Measurements from ENCODE around the gene C16orf96. TPM values are rescaled to one million over a fixed set of nuclear protein-coding genes. Genes with fewer than 3 reads are reported as not detected.

Gene C16orf96
- total and polyA plus RNA-seq, 7 experiments from 2014 or later: 0.17 to 0.70 (median 0.64) TPM; not detected in 2

DNA sequence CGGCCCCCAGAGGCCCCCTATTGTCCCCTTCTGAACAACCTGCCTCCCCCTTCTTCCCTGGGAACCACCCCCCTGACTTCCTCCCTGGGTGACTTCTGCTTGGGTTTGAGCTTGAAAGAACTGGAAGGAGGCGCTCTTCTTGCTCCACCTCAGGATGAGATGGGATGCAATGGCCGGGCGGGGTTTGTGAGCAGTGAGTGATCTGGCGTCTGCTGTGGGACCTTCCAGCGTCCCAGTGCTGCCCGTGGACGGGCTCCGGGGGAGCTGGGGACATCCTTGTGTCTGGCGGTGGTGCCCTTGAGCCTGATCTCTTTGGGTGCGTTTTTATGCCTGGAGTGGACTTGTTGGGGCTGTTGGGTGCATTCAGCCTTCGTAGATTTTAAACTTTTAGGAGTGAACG lies 80.1 kb downstream of the C16orf96 start:
- intact Hi-C loops (cut with micrococcal nuclease): loop anchor here in 1 of 2 donors (1.0 kb wide), 1 partner anchor 11 kb away; no protein-coding TSS in a partner anchor
- no peak for DNase-seq
- H3K4me3 ChIP-seq (ENCODE audit: low read length): no peak overlapping the region
- peaks cover 0 to 4% (median 0%) of the 10 kb centered on the region in 11 donors for H3K9me3 Mint-ChIP-seq
- peaks cover 0 to 17% (median 5%) of the 10 kb centered on the region in 5 donors for H3K36me3 Mint-ChIP-seq
- no peaks in the 10 kb centered on the region for H3K9me3 ChIP-seq (ENCODE audit: control insufficient read depth in 2 of 3, low read length in 3 of 3)
- H3K4me3 Mint-ChIP-seq: no peak overlapping the region
- peaks cover 16 to 44% (median 24%) of the 10 kb centered on the region in 7 donors for H3K4me1 Mint-ChIP-seq
- H3K4me1 ChIP-seq (ENCODE audit: control insufficient read depth in 2 of 2, insufficient read depth in 2 of 2, low read length in 2 of 2): no peaks in the 10 kb centered on the region
- peaks cover 0 to 36% (median 4%) of the 10 kb centered on the region in 3 experiments for H3K36me3 ChIP-seq (ENCODE audit: control insufficient read depth in 2 of 3, insufficient read depth in 3 of 3, low read length in 3 of 3)
- ATAC-seq: no peak
- H3K27ac ChIP-seq (ENCODE audit: low read depth, low read length): no peak overlapping the region
- ChIA-PET CTCF (interaction anchor here (1.0 kb wide), 1 partner anchor 12 kb away, joined by 3 read pairs; the partner anchor contains the start of gene MGRN1), POLR2A (no interaction called here)
- H3K27me3 ChIP-seq (ENCODE audit: control insufficient read depth in 2 of 2, insufficient read depth in 2 of 2, low read length in 2 of 2): no peaks in the 10 kb centered on the region
- H3K27ac Mint-ChIP-seq: peak overlapping the region in 2 of 9 donors; percentile 10 to 46
- no peaks in the 10 kb centered on the region for H3K27me3 Mint-ChIP-seq

DNA sequence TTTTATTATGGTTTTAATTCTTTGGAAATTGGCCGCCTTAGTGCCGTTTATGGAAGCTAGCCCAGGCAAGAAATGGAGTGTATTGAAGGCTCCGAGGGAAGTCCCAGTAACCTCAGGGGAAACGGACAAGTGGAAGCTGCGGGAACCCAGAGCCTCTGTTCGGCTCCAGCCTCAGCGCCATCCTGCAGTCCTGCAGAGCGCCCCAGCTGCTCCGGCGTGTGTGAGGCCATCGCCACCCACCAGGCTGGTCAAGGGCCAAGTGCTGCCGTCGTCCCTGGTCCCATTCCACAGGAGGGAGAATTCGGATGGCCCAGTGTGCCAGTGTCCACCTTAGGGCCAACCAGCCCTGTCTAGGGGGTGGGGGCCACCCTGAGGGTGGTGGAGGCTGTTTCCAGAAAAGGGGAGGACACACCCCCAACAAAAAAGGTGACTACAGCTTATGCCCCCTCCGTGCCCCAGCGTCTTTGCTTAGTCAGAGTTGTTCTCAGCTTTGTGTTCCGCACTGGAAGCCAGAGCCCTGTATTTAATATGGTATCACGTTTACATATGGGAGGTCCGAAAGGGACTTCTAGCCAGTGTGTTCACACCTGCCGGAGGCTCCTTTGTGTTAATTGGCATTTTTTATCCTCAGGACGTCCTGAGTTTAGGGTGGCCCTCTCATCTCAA lies 81.5 kb downstream of the C16orf96 start:
- no peaks in the 10 kb centered on the region for H3K9me3 Mint-ChIP-seq
- H3K4me3 ChIP-seq (ENCODE audit: low read length): no peak overlapping the region
- H3K27ac ChIP-seq (ENCODE audit: low read depth, low read length): no peak overlapping the region
- no peak for DNase-seq
- H3K4me3 Mint-ChIP-seq: no peak overlapping the region
- ATAC-seq: no peak
- CTCF ChIA-PET: interaction anchor here (1.0 kb wide), 1 partner anchor 12 kb away, joined by 8 read pairs; no protein-coding TSS in a partner anchor
- H3K27ac Mint-ChIP-seq: peak overlapping the region in 1 of 9 donors; percentile 67
- H3K36me3 Mint-ChIP-seq: peaks cover 0 to 13% (median 0%) of the 10 kb centered on the region in 5 donors
- no peaks in the 10 kb centered on the region for H3K4me1 ChIP-seq (ENCODE audit: control insufficient read depth in 2 of 2, insufficient read depth in 2 of 2, low read length in 2 of 2)
- H3K27me3 Mint-ChIP-seq: no peaks in the 10 kb centered on the region
- H3K27me3 ChIP-seq (ENCODE audit: control insufficient read depth in 2 of 2, insufficient read depth in 2 of 2, low read length in 2 of 2): no peaks in the 10 kb centered on the region
- H3K36me3 ChIP-seq (ENCODE audit: control insufficient read depth in 2 of 3, insufficient read depth in 3 of 3, low read length in 3 of 3): peaks cover 0 to 36% (median 4%) of the 10 kb centered on the region in 3 experiments
- H3K9me3 ChIP-seq (ENCODE audit: control insufficient read depth in 2 of 3, low read length in 3 of 3): no peaks in the 10 kb centered on the region
- POLR2A ChIA-PET: interaction anchor here (0.6 to 1.7 kb wide), 2 partner anchors 14 to 508 kb away, joined by 3 to 5 read pairs; no protein-coding TSS in a partner anchor
- intact Hi-C loops (cut with micrococcal nuclease): no loop called here
- peaks cover 17 to 45% (median 28%) of the 10 kb centered on the region in 7 donors for H3K4me1 Mint-ChIP-seq

DNA sequence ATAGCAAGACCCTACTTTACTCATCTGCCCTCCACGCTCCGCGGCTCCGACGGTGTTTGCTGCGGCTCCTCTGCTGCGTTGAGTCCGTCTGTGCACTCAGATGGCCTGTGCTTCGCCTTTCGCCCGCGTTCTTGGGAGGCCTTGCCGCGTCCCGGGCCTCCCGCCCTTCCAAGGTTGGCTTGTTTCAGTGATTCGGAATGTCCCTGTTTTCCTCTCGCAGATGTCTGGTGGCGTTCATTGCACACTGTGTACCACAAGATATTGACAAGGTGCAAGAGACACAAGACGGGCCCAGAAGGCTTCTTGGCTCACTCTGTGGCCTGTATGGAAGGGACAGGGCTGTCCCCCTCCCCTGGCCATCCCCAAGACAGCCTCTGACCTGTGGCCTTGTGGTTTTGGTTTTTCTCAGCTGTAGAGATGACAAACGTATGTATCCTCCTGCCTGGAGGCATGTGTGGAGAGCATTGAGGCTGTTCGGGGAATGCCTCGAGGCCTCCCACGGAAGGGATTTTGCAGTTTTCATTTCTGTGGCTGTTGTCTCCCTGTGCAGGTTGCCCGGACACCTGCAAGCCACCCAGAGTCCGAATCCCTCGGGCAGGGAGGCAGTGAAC lies 83.9 kb downstream of the C16orf96 start:
- no peak for ATAC-seq
- Histone ChIP-seq H3K27me3 (ENCODE audit: control insufficient read depth in 2 of 2, insufficient read depth in 2 of 2, low read length in 2 of 2) (no peaks in the 10 kb centered on the region), H3K27ac (ENCODE audit: low read depth, low read length) (peak overlapping the region; percentile 14), H3K4me1 (ENCODE audit: control insufficient read depth in 2 of 2, insufficient read depth in 2 of 2, low read length in 2 of 2) (no peaks in the 10 kb centered on the region), H3K9me3 (ENCODE audit: control insufficient read depth in 2 of 3, low read length in 3 of 3) (no peaks in the 10 kb centered on the region), H3K36me3 (ENCODE audit: control insufficient read depth in 2 of 3, insufficient read depth in 3 of 3, low read length in 3 of 3) (peaks cover 0 to 27% (median 4%) of the 10 kb centered on the region in 3 experiments), H3K4me3 (ENCODE audit: low read length) (no peak overlapping the region)
- intact Hi-C loops (cut with micrococcal nuclease): no loop called here
- Mint-ChIP-seq H3K4me3 (no peak overlapping the region), H3K27me3 (no peaks in the 10 kb centered on the region), H3K4me1 (peaks cover 20 to 43% (median 28%) of the 10 kb centered on the region in 7 donors), H3K9me3 (no peaks in the 10 kb centered on the region), H3K36me3 (peaks cover 0 to 5% (median 0%) of the 10 kb centered on the region in 5 donors), H3K27ac (peak overlapping the region in 5 of 9 donors; percentile 15 to 84 (median 59))
- POLR2A ChIA-PET: no interaction called here
- CTCF ChIA-PET: no interaction called here
- DNase-seq: no peak

DNA sequence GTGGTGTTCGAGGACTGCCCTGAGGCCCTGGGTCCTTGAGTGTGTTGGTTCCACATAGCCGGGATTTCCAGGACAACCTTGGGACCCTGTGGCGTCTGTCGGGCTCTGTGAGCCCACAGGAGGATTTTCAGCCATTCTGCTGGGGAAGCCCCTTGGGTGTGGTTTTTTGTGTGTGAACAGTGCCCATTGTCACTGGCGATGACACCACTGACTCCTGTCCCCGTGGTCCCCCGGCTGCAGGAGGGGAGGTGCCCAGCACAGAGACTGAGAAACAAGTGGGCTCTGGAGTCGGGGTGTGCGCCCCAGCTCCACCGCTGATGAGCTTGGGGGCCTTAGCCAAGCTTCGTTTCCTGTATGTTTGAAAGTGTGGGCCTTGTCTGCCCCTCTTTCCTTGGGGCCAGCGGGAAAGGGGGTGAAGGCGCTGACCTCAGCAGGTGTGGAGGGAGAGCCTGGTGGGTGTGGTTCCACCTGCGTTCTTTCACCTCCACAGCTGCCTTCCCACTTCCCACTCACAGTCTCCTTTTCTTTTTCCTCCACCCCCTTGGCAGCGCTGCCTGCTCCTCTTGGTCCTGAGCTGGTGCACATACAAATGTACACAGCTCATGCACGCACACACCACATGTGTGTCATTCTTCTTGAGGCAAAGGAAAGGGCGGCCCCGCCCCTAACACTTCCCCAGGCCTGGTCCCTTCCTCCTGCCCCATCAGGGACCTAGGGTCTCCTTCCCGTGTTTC lies 84.6 kb downstream of the C16orf96 start:
- CTCF ChIA-PET: interaction anchor here (0.5 to 0.7 kb wide), 2 partner anchors 50 to 284 kb away, joined by 3 read pairs; no protein-coding TSS in a partner anchor
- H3K36me3 ChIP-seq (ENCODE audit: control insufficient read depth in 2 of 3, insufficient read depth in 3 of 3, low read length in 3 of 3): peaks cover 0 to 31% (median 4%) of the 10 kb centered on the region in 3 experiments
- Mint-ChIP-seq H3K27me3 (no peaks in the 10 kb centered on the region), H3K36me3 (peaks cover 0 to 7% (median 0%) of the 10 kb centered on the region in 5 donors), H3K27ac (peak overlapping the region in 8 of 9 donors; percentile 19 to 86 (median 77)), H3K4me1 (peaks cover 25 to 50% (median 34%) of the 10 kb centered on the region in 7 donors), H3K9me3 (no peaks in the 10 kb centered on the region), H3K4me3 (peak overlapping the region in 3 of 10 donors; percentile 19 to 54 (median 48))
- intact Hi-C loops (cut with micrococcal nuclease): no loop called here
- peak; percentile 67 for ATAC-seq
- H3K9me3 ChIP-seq (ENCODE audit: control insufficient read depth in 2 of 3, low read length in 3 of 3): no peaks in the 10 kb centered on the region
- no peaks in the 10 kb centered on the region for H3K27me3 ChIP-seq (ENCODE audit: control insufficient read depth in 2 of 2, insufficient read depth in 2 of 2, low read length in 2 of 2)
- POLR2A ChIA-PET: no interaction called here
- no peak overlapping the region for H3K4me3 ChIP-seq (ENCODE audit: low read length)
- DNase-seq: no peak
- H3K4me1 ChIP-seq (ENCODE audit: control insufficient read depth in 2 of 2, insufficient read depth in 2 of 2, low read length in 2 of 2): no peaks in the 10 kb centered on the region
- no peak overlapping the region for H3K27ac ChIP-seq (ENCODE audit: low read depth, low read length)

DNA sequence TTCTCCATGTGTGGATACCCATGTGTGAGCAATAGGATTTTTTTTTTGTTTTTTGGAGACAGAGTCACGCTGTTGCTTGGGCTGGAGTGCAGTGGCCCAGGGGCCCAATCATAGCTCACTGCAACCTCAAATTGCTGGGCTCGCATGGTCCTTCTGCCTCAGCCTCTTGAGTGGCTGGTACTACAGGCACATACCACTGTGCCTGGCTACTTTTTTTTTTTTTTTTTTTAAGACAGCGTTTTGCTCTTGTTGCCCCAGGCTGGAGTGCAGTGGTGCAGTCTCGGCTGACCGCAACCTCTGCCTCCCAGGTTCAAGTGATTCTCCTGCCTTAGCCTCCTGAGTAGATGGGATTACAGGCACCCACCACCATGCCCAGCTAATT lies 85.2 kb downstream of the C16orf96 start:
- ChIA-PET POLR2A (no interaction called here), CTCF (interaction anchor here (0.5 to 0.7 kb wide), 2 partner anchors 49 to 285 kb away, joined by 3 read pairs; no protein-coding TSS in a partner anchor)
- Histone ChIP-seq H3K9me3 (ENCODE audit: control insufficient read depth in 2 of 3, low read length in 3 of 3) (no peaks in the 10 kb centered on the region), H3K4me3 (ENCODE audit: low read length) (no peak overlapping the region), H3K4me1 (ENCODE audit: control insufficient read depth in 2 of 2, insufficient read depth in 2 of 2, low read length in 2 of 2) (peaks cover 0 to 5% of the 10 kb centered on the region in 2 donors), H3K36me3 (ENCODE audit: control insufficient read depth in 2 of 3, insufficient read depth in 3 of 3, low read length in 3 of 3) (peaks cover 0 to 29% (median 4%) of the 10 kb centered on the region in 3 experiments), H3K27me3 (ENCODE audit: control insufficient read depth in 2 of 2, insufficient read depth in 2 of 2, low read length in 2 of 2) (no peaks in the 10 kb centered on the region), H3K27ac (ENCODE audit: low read depth, low read length) (no peak overlapping the region)
- Mint-ChIP-seq H3K4me1 (peaks cover 29 to 50% (median 37%) of the 10 kb centered on the region in 7 donors), H3K36me3 (peaks cover 0 to 6% (median 0%) of the 10 kb centered on the region in 5 donors), H3K27ac (peak overlapping the region in 7 of 9 donors; percentile 26 to 86 (median 78)), H3K9me3 (no peaks in the 10 kb centered on the region), H3K4me3 (peak overlapping the region in 1 of 10 donors; percentile 54), H3K27me3 (no peaks in the 10 kb centered on the region)
- intact Hi-C loops (cut with micrococcal nuclease): no loop called here
- DNase-seq: no peak
- ATAC-seq: no peak

DNA sequence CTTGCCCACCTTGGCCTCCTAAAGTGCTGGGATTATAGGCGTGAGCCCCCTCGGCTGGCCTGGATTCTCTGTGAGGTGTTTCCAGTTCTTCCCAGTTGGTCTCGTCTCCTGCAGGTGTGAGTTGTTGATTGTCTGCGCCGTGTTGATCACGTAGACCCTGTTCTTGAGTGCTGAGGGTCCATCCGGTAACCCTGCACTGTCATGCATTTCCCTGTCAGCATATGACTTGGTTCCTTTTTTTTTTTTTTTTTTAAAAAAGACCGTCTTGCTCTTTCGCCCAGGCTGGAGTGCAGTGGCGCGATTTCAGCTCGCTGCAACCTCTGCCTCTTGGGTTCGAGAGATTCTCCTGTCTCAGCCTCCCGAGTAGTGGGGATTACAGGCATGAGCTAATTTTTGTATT lies 85.8 kb downstream of the C16orf96 start:
- CTCF ChIA-PET: no interaction called here
- H3K4me1 Mint-ChIP-seq: peaks cover 30 to 52% (median 41%) of the 10 kb centered on the region in 7 donors
- no peak overlapping the region for H3K4me3 ChIP-seq (ENCODE audit: low read length)
- H3K36me3 Mint-ChIP-seq: peaks cover 0 to 6% (median 0%) of the 10 kb centered on the region in 5 donors
- peaks cover 0 to 26% (median 4%) of the 10 kb centered on the region in 3 experiments for H3K36me3 ChIP-seq (ENCODE audit: control insufficient read depth in 2 of 3, insufficient read depth in 3 of 3, low read length in 3 of 3)
- no peaks in the 10 kb centered on the region for H3K9me3 ChIP-seq (ENCODE audit: control insufficient read depth in 2 of 3, low read length in 3 of 3)
- no peaks in the 10 kb centered on the region for H3K9me3 Mint-ChIP-seq
- H3K27me3 ChIP-seq (ENCODE audit: control insufficient read depth in 2 of 2, insufficient read depth in 2 of 2, low read length in 2 of 2): no peaks in the 10 kb centered on the region
- H3K4me3 Mint-ChIP-seq: no peak overlapping the region
- peak; percentile 28 for ATAC-seq
- DNase-seq: no peak
- no peak overlapping the region for H3K27ac ChIP-seq (ENCODE audit: low read depth, low read length)
- peaks cover 0 to 11% of the 10 kb centered on the region in 2 donors for H3K4me1 ChIP-seq (ENCODE audit: control insufficient read depth in 2 of 2, insufficient read depth in 2 of 2, low read length in 2 of 2)
- H3K27ac Mint-ChIP-seq: peak overlapping the region in 2 of 9 donors; percentile 12 to 43
- no peaks in the 10 kb centered on the region for H3K27me3 Mint-ChIP-seq
- POLR2A ChIA-PET: no interaction called here
- intact Hi-C loops (cut with micrococcal nuclease): no loop called here
